Measurements from ENCODE around the gene MEGF10.

MEGF10 gene

GRCh38 chr5:127375544-127376091, 85.0 kb downstream of the MEGF10 start:
- ATAC-seq (ENCODE audit: low read depth): no peak
- H3K36me3 ChIP-seq (ENCODE audit: low read depth): no peaks in the 10 kb centered on the region
- no peak for TF ChIP-seq CTCF (IDR thresholded peaks at IDR 0.05; ENCODE audit: poor library complexity, severe bottlenecking)

GRCh38 chr5:127377651-127378050, 87.1 kb downstream of the MEGF10 start:
- Histone ChIP-seq H3K27ac (ENCODE audit: poor library complexity, severe bottlenecking) (no peak overlapping the region), H3K9me3 (ENCODE audit: severe bottlenecking) (no peaks in the 10 kb centered on the region), H3K4me1 (ENCODE audit: insufficient read depth, poor library complexity, severe bottlenecking) (no peaks in the 10 kb centered on the region), H3K36me3 (ENCODE audit: low read depth) (no peaks in the 10 kb centered on the region), H3K27me3 (ENCODE audit: insufficient read depth, poor library complexity, severe bottlenecking) (peaks cover 5% of the 10 kb centered on the region), H3K4me3 (ENCODE audit: severe bottlenecking) (no peak overlapping the region)
- ATAC-seq (ENCODE audit: low read depth) (no peak), DNase-seq (ENCODE audit: low spot score) (no peak)
- TF ChIP-seq CTCF (IDR thresholded peaks at IDR 0.05; ENCODE audit: poor library complexity, severe bottlenecking): no peak

More at GRCh38 chr5:127375544-127376091, 85.0 kb downstream of the MEGF10 start:
- H3K27ac ChIP-seq (ENCODE audit: poor library complexity, severe bottlenecking): no peak overlapping the region
- DNase-seq (ENCODE audit: low spot score): no peak
- H3K9me3 ChIP-seq (ENCODE audit: severe bottlenecking): no peaks in the 10 kb centered on the region
- no peaks in the 10 kb centered on the region for H3K4me1 ChIP-seq (ENCODE audit: insufficient read depth, poor library complexity, severe bottlenecking)
- no peak overlapping the region for H3K4me3 ChIP-seq (ENCODE audit: severe bottlenecking)
- H3K27me3 ChIP-seq (ENCODE audit: insufficient read depth, poor library complexity, severe bottlenecking): peaks cover 5% of the 10 kb centered on the region

- no peaks in the 10 kb centered on the region for H3K9me3 ChIP-seq (ENCODE audit: severe bottlenecking)
- no peaks in the 10 kb centered on the region for H3K36me3 ChIP-seq (ENCODE audit: low read depth)
- no peaks in the 10 kb centered on the region for H3K27me3 ChIP-seq (ENCODE audit: insufficient read depth, poor library complexity, severe bottlenecking)
- no peaks in the 10 kb centered on the region for H3K4me1 ChIP-seq (ENCODE audit: insufficient read depth, poor library complexity, severe bottlenecking)
- DNase-seq (ENCODE audit: low spot score): no peak
- no peak for TF ChIP-seq CTCF (IDR thresholded peaks at IDR 0.05; ENCODE audit: poor library complexity, severe bottlenecking)
- H3K27ac ChIP-seq (ENCODE audit: poor library complexity, severe bottlenecking): no peak overlapping the region
- H3K4me3 ChIP-seq (ENCODE audit: severe bottlenecking): no peak overlapping the region
- no peak for ATAC-seq (ENCODE audit: low read depth)
These were observed 95.3 kb downstream of the MEGF10 start for GRCh38 chr5:127385936-127386335.

GRCh38 chr5:127386557-127386956, 96.0 kb downstream of the MEGF10 start:
- Histone ChIP-seq H3K27ac (ENCODE audit: poor library complexity, severe bottlenecking) (no peak overlapping the region), H3K36me3 (ENCODE audit: low read depth) (no peaks in the 10 kb centered on the region), H3K27me3 (ENCODE audit: insufficient read depth, poor library complexity, severe bottlenecking) (no peaks in the 10 kb centered on the region), H3K4me1 (ENCODE audit: insufficient read depth, poor library complexity, severe bottlenecking) (no peaks in the 10 kb centered on the region), H3K9me3 (ENCODE audit: severe bottlenecking) (no peaks in the 10 kb centered on the region), H3K4me3 (ENCODE audit: severe bottlenecking) (no peak overlapping the region)
- no peak for TF ChIP-seq CTCF (IDR thresholded peaks at IDR 0.05; ENCODE audit: poor library complexity, severe bottlenecking)
- DNase-seq (ENCODE audit: low spot score) (no peak), ATAC-seq (ENCODE audit: low read depth) (peak; percentile 44; the same call in 1 of the 3 replicates)

- Histone ChIP-seq H3K9me3 (ENCODE audit: severe bottlenecking) (no peaks in the 10 kb centered on the region), H3K4me1 (ENCODE audit: insufficient read depth, poor library complexity, severe bottlenecking) (no peaks in the 10 kb centered on the region), H3K36me3 (ENCODE audit: low read depth) (no peaks in the 10 kb centered on the region), H3K27ac (ENCODE audit: poor library complexity, severe bottlenecking) (no peak overlapping the region), H3K27me3 (ENCODE audit: insufficient read depth, poor library complexity, severe bottlenecking) (peaks cover 6% of the 10 kb centered on the region), H3K4me3 (ENCODE audit: severe bottlenecking) (no peak overlapping the region)
- no peak for ATAC-seq (ENCODE audit: low read depth)
- DNase-seq (ENCODE audit: low spot score): no peak
- no peak for TF ChIP-seq CTCF (IDR thresholded peaks at IDR 0.05; ENCODE audit: poor library complexity, severe bottlenecking)
These were observed 99.0 kb downstream of the MEGF10 start for GRCh38 chr5:127389601-127390000.
